NCI-H128 (cell line): Measurements from ENCODE around the gene SKIC2.
"Not testable (repeated sequence)": the region's sequence is repeated elsewhere in the genome, so short reads cannot be mapped to it uniquely, and the experiment has no call there.

Experiments
- DNase-seq: peaks from one replicate; lab custom pipeline; 2025; ENCODE audit not compliant: unreplicated experiment; lab: John Stamatoyannopoulos, UW

Gene SKIC2

GRCh38 chr6:31968791-31969711, 10.1 kb downstream of the SKIC2 start:
- DNase-seq: no peak

DNA sequence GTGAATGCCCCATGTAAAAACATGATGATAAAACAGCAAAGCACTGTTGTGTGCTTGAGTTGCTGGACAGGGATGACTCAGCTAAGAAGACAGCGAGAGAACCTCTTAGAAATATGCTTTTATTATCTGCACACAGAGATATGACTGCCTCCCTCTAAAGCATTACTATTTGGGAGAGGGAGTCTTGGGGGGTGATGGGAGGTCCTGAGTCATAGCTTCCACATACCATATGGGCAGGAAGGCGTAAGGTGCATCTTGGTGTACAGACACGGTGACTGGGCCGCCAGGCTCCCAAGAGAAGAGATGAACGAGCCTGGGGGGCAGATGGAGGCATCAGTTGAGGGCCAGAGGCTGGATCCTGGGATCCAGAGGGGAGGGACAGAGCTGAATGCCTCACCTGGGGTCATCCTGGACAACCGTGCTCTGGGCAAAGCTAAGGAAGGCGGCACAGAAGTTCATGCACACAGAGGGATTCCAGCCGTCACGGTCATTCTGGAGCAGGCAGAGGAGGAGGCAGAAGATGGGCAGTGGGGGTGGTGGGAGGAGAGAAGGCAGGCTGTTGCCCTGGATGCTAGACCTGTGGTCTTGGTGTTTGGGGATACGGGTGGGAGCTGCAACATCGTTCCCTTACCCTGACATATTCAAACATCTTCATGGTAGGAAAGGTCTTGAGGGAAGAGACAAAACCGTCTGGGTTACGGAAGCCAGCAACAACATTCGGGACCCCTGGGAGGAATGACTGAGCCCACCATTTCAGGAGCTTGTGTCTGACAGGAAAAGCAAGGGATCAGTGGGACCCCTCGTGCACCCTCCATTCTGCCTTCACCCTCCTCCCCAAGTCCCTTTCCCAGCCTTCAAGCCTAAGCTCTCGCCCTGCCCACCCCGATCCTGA, 11.0 kb downstream of the SKIC2 start:
- no peak for DNase-seq

- DNase-seq: peak; percentile 25
Measured at GRCh38 chr6:31970604-31971271, 11.8 kb downstream of the SKIC2 start.

GRCh38 chr6:31971279-31971992, 12.5 kb downstream of the SKIC2 start:
- no peak for DNase-seq

DNA sequence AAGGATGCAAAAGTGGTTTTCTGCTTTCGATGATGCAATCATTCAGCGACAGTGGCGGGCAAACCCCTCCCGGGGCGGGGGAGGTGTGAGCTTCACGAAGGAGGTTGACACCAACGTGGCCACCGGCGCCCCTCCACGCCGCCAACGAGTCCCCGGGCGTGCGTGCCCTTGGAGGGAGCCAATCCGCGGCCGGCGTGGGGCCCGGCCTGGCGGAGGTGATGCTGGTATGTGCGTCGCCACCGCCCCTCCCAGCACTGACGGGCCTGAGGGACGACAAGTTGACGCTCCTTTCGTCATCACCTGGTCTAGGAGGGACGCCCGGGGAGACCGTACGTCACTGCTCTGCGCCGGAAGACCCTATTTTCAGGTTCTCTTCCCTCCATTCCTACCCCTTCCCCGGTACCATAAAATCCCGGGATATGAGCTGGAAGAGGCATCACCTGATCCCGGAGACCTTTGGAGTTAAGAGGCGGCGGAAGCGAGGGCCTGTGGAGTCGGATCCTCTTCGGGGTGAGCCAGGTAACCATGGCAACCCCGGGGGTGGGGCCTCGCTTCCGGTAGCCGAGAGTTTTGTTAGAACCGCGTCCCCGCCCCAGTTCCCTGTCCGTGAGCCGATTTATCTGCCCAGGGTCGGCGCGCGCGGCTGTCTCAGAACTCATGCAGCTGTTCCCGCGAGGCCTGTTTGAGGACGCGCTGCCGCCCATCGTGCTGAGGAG, 13.2 kb downstream of the SKIC2 start, which contains the start of gene DXO:
Gene DXO, minus strand, starts transcription at position 146 of the 716 bp plus-strand sequence. CDS start 463 bp downstream, outside the sequence.
- peak; percentile 84 for DNase-seq

DNA sequence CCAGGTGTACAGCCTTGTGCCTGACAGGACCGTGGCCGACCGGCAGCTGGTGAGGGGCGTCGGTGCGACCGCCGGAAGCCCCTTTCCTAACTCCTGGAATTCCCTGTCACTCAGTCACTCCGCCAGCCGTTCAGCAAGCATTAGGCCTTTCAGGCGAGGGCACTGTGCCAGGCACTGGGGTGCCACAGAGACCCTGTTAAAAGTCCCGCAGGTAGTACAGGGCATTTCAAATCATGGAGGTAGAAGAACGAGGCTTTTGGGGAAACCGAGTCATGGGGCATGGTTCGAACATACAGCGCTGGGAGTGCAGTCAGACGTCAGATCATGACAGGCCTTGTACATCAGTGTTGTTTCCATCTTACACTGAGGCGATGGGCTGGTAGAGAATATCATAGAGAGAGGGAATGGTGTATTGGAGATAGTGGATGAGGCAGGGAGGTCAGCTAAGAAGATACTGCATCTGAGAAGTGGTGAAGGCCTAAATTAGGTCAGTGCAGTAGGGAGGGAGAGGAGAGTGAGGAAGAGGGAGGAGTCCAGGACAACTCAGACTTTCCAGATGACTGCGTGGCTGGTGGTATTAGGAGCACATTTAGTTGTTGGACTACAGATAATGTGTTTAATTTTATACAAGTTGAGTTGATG, 13.9 kb downstream of the SKIC2 start:
- DNase-seq: no peak

- not testable (repeated sequence) for DNase-seq
Measured at GRCh38 chr6:31976065-31976464, 17.1 kb downstream of the SKIC2 start.

DNA sequence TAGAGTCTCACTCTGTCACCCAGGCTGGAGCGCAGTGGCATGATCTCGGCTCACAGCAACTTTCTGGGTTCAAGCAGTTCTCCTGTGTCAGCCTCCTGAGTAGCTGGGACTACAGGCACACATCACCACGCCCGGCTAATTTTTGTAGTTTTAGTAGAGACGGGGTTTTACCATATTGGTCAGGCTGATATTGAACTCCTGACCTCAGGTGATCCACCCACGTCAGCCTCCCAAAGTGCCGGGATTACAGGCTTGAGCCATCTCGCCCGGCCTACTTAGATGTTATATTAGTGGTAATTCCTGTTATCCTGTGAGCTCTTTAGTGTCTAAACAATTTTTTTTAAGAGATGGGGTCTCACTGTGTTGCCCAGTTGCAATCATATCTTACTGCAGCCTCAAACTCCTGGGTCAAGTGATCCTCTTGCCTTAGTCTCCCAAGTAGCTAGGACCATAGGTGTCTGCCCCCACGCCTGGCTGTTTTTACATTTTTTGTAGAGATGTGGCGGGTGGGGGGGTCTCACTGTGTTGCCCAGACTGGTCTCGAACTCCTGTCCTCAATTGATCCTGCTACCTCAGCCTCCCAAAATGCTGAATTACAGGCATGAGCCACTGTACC, 18.9 kb downstream of the SKIC2 start:
- DNase-seq: no peak

GRCh38 chr6:31978831-31979230, 19.9 kb downstream of the SKIC2 start:
- DNase-seq: no peak

GRCh38 chr6:31979238-31979898, 20.4 kb downstream of the SKIC2 start:
- no peak for DNase-seq

DNA sequence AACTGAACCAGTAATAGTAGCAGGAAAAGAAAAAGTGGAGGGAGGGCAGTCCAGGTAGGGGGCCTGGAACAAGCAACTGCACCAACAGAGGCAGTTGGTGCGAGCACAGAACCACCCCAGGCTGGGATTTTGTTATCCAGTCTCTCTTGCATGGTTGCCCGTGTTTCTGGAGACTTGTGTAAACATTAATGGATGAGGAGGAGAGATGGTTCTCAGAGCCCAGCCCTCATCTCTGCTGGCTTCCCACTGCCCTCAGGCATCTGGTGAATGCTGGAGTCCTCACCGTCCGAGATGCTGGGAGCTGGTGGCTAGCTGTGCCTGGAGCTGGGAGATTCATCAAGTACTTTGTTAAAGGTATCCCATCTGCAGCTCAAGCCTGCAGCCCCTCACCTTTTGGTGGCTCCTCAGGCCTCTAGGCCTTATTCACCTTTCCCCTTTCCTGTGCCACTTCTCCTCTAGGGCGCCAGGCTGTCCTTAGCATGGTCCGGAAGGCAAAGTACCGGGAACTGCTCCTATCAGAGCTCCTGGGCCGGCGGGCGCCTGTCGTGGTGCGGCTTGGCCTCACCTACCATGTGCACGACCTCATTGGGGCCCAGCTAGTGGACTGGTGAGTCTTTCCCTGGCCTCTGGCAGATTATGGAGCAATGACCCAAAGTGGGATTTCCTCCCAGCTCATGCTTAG, 21.4 kb downstream of the SKIC2 start:
- not testable (repeated sequence) for DNase-seq

GRCh38 chr6:31980998-31981397, 22.0 kb downstream of the SKIC2 start:
- not testable (repeated sequence) for DNase-seq

- DNase-seq: not testable (repeated sequence)
Measured at GRCh38 chr6:31981744-31982143, 22.8 kb downstream of the SKIC2 start, which contains the start of gene C4A. TSS of gene C4A (plus strand) at chr6:31982057. CDS start at chr6:31982108, 51 bp downstream.

DNA sequence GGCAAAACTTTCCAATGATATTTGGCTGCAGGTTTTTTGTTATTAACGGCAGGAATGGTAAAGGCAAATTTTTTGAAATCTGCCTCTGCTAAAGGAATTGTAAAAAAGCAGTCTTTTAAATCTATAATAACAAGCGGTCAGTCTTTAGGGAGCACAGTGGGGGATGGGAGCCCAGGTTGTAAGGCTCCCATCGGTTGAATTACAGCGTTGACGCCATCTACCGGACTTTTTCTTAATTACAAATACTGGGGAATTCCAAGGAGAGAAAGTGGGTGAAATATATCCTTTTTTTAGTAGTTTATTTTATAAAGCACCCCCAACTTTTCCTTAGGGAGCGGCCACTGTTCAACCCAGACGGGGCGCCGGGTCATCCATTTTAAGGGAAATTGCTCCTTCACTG, 30.4 kb downstream of the SKIC2 start:
- not testable (repeated sequence) for DNase-seq

DNA sequence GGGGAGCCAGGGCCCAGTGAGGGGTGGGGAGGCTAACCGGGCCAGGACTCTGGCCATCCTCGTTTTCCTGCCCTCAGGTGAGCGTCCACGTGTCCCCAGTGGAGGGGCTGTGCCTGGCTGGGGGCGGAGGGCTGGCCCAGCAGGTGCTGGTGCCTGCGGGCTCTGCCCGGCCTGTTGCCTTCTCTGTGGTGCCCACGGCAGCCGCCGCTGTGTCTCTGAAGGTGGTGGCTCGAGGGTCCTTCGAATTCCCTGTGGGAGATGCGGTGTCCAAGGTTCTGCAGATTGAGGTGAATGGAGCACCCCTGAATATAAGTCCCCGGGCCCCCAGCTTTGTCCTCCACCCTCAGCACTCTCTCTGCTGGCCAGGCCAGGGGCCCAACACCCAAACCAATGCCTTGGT, 35.4 kb downstream of the SKIC2 start:
- not testable (repeated sequence) for DNase-seq

GRCh38 chr6:31996385-31996784, 37.4 kb downstream of the SKIC2 start:
- not testable (repeated sequence) for DNase-seq

GRCh38 chr6:32002546-32003268, 43.7 kb downstream of the SKIC2 start:
- not testable (repeated sequence) for DNase-seq
